Measurements from ENCODE around the gene CLIP3.
A peak's percentile ranks its signal among the peaks of the same experiment; 100 is the strongest.
"Not testable (repeated sequence)": the region's sequence is repeated elsewhere in the genome, so short reads cannot be mapped to it uniquely, and the experiment has no call there.

Gene CLIP3

GRCh38 chr19:36006955-36007354, 25.7 kb downstream of the CLIP3 start:
- DNase-seq, result no peak

- no peak for DNase-seq
Observed at GRCh38 chr19:36003284-36003683, 29.4 kb downstream of the CLIP3 start.

DNA sequence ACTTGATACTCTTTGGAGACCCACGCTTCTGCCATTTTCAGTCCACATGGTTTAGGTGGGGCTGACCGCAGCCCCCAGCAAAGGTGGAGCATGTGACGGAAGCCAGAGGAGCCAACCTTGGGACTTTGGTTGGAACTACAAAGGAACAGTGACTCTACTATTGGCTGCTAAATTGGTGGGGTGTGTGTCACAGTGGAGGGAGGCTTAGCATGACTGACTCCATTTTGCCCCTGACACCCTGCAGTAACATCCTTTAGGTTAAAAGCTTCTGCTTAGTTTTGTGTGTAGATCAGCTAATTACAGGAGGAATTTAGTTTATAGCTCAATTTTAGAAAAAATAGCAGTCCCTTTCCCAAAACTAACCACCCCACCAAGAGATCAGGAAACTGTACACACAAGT, 31.1 kb downstream of the CLIP3 start:
- DNase-seq, result no peak

DNA sequence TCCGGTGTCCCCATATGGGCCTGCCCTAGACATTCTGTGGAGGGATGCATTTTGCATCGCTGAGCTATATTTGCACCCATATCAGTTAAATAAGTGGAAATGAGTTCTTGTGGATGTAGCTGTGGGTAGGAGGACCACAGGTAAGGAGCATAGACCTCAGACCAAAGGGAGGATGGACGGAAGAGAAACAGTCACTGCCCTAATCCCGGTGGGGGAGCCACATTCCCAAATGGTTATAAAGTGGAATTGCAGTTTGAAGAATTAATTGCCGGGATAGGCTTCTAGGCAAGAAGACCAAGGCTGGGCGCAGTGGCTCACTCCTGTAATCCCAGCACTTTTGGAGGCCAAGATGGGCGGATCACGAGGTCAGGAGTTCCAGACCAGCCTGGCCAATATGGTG, 35.9 kb downstream of the CLIP3 start:
- DNase-seq, result no peak

DNA sequence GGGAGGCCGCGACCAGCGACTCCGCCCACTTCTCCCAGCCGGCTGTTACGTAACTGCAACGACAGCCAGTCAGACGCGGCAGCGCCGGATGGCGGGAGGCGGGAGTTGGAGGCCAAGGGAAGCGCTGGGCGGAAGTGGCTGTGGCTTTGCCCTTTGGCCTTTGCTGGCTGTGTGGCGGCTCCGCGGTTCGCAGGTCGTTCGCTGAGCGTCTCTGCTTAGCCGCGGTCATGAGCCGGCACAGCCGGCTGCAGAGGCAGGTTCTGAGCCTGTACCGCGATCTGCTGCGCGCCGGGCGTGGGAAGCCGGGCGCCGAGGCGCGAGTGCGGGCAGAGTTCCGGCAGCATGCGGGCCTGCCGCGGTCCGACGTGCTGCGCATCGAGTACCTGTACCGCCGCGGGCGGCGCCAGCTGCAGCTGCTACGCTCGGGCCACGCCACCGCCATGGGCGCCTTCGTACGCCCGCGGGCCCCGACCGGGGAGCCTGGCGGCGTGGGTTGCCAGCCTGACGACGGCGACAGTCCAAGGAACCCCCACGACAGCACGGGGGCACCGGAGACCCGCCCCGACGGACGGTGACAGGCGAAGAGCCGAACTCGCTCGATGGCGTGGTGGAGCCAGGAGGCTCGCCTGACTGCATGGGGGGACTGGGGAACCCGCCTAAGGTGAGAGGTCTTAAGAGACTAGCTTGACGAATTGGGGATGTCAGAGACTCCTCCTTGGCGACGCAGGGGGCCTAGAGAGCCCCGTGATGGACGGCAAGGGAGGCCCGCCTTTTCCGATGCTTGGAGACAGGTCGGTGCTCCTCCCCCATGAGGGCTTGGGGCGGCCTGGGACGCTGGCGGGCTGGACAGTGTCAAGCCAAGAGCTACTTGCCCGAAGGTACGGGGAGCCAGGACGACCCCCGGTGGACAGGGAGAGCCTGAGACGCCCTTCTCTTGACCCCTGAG, 37.4 kb downstream of the CLIP3 start, which contains the start of gene SDHAF1:
SDHAF1 (plus strand) TSS at position 141 of the 946 bp plus-strand sequence; CDS start at position 228, 87 bp downstream.
- peak; percentile 91 for DNase-seq

- DNase-seq, result no peak
Observed at GRCh38 chr19:35993923-35994598, 38.6 kb downstream of the CLIP3 start.

DNA sequence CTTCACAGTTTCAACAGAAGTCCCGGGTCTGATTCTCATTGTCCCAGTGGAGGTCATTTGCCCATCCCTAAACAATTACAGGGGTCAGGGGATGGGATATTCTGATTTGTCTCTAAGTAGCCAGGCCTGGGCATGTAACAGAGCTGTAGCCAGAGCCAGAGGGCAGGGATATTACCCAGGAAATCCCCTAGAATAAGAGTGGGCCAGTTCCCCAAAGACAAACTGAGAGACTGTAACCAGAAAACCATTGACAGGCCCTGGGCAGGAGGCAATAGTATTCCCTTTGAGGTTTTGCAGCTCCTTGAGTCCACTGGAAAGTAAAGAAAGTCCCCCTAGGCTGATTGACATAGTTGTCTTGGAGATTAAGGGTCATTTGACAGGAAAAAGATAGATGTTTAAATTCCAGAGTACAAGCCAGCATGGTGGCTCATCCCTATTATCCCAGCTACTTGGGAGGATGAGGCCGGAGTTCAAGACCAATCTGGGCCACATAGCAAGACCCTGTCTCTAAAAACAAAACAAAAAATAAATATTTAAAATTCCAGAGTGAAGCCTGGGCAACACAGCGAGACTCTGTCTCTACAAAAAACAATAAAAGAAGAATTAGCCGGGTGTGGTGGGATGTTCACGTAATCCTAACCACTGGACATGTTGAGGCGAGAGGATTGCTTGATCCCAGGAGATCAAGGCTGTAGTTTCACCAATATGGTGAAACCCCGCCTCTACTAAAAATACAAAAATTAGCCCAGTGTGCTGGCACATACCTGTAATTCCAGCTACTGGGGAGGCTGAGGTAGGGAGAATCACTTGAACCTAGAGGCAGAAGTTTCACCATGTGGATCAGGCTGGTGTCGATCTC, 39.5 kb downstream of the CLIP3 start:
- DNase-seq, result no peak

- DNase-seq, result peak; percentile 42
Observed at GRCh38 chr19:35991731-35992450, 40.8 kb downstream of the CLIP3 start.

DNA sequence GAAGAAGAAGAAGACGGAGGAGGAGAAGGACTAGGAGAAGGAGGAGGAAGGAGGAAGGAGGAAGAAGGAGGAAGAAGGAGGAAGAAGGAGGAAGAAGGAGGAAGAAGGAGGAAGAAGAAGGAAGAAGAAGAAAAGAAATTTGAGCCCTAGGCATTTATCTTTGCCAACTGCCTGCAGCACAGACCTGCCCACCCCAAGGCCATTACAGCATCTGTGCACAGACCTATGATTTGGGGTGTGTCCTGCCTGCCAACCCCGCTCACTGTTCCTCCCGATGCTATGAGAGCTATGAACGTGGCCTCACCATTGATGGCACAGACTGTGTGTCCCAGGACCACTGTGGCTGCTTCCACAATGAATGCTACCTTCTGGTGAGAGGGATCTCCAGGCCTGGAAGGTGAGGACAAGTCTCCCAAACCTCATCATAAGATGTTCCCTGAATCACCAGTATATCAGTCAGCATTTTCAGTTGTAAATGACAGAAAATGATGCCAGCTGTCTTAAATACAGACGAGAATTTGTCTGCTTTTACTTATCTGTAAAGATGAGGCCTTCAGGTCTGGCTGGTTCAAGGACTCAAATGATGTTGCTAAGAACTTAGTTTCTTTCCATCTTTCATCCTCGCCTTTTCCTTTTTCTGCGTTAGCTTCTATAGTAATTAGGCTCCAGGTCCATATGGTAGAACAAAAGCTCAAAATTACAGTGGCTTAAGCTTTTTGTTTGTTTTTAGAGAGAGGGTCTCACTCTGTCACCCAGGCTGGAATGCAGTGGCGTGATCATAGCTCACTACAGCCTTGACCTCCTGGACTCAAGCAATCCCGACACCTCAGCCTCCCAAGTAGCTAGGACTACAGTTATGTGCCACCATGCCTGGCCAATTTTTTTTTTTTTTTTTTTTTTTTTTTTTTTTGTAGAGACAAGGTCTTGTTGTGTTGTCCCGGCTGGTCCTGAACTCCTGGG, 41.6 kb downstream of the CLIP3 start:
- DNase-seq, result no peak

- DNase-seq, result no peak
Observed at GRCh38 chr19:35990156-35990555, 42.5 kb downstream of the CLIP3 start.

- DNase-seq, result no peak
Observed at GRCh38 chr19:35988824-35989223, 43.8 kb downstream of the CLIP3 start.

- no peak for DNase-seq
Observed at GRCh38 chr19:35987571-35987896, 45.1 kb downstream of the CLIP3 start.

DNA sequence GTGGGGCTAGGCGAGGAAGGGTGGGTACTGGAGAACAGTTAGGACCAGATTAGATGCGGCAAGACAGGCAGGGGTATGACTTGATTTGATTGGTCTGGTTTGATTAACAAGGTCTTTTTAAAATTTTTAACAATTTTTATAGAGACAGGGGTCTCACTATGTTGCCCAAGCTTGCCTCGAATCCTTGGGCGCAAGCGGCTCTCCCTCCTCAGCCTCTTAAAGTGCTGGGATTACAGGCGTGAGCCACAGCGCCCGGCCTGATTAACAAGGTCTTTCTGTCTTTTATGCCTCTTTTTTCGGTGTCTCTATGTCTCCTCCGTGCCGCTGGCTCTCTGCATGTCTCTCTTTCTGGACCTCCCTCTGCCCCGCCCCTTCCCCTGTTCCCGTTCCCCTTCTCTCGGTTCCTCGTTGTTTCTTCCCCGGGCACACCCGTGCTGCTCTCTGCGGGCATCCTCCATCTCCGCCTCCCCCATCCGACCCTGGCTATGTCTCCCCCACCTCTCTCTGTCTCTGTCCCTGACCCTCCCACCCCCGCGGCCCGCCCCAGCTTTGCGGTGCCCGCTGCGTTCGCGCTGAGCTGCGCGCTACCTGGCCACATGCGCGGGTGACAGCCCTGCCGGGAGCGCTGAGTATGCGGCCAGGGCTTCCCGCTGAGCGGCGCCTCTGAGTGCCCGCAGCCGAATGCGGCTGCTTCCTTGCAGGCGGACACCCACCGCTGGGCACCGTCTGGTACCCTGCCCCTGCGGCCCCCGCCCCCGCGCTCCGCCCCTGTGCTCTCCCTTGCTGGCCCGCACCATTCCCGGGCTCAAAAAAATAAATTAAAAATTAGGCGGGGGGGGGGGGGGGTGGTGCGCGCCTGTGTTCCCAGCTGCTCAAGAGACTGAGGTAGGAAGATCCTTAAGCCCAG, 45.8 kb downstream of the CLIP3 start:
- peak; percentile 54 for DNase-seq

GRCh38 chr19:35986111-35986510, 46.6 kb downstream of the CLIP3 start:
- no peak for DNase-seq

DNA sequence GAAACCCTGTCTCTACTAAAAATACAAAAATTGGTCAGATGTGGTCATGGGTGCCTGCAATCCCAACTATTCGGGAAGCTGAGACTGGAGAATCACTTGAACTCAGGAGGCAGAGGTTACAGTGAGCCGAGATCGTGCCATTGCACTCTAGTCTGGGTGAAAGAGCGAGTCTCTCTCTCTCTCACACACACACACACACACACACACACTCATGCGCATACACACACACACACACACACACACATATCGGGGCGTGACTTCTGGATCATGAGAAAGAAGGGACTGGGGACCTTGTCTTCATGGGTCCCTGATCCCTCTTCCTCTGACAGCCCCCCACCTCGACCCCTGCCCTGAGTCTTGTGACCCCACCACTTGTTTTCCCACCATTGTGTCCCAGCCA, 49.5 kb downstream of the CLIP3 start:
- DNase-seq, result no peak

DNA sequence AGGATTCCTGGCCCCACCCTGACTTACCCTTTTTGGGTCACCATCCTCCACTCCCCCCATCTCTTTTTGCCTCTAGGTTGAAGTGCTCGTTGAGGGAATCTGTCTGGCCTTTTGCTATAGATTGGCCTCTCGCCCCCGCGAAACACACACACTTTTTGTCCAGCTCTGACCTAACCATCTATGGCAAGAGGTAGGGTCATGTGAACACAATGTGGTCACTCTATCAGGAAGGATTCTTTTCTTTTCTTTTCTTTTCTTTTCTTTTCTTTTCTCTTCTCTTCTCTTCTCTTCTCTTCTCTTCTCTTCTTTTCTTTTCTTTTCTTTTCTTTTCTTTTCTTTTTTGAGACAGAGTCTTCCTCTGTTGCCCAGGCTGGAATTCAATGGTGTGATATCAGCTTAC, 51.7 kb downstream of the CLIP3 start:
- DNase-seq, result not testable (repeated sequence)

- DNase-seq, result no peak
Observed at GRCh38 chr19:35978832-35979365, 53.8 kb downstream of the CLIP3 start.

GRCh38 chr19:35978271-35978670, 54.4 kb downstream of the CLIP3 start:
- no peak for DNase-seq

GRCh38 chr19:35977446-35978222, 55.0 kb downstream of the CLIP3 start:
- DNase-seq, result peak; percentile 85
